HG02938 (cell line): ENCODE results near the gene AKR1C3.
"Not testable (repeated sequence)": the region's sequence is repeated elsewhere in the genome, so short reads cannot be mapped to it uniquely, and the experiment has no call there.

Experiments
- ATAC-seq: cut with Tn5 transposase; IDR thresholded peaks from one replicate; pipeline ENCODE4 v1.9.1; 2021; ENCODE audit warnings: mild to moderate bottlenecking, moderate library complexity; ENCODE audit not compliant: unreplicated experiment

The AKR1C3 gene

DNA sequence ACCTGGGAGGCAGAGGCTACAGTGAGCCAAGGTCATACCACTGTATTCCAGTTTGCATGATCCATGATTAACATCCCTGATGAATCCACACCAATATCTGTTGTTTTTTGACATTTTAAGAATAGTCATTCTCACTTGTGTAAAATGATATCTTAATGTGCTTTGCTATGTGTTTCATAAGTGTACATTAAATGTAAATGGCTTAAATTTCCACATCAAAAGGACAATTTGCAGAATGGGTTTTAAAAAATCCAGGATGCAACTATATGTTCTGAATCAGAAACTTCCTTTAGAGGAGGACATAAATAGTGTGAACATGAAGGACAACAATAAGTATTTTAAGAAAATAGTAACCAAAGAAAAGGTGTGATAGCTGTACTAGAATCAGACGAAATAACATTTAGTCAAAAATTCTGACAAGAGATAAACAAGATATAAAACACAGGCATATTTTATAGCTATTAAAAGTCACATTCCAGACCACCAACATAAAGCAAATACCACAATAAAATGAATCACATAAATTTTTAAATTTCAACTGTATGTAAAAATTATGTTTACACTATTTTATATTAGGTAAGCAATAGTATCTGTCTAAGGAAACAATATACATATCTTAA is 42.4 kb downstream of the AKR1C3 start:
- ATAC-seq = no peak

DNA sequence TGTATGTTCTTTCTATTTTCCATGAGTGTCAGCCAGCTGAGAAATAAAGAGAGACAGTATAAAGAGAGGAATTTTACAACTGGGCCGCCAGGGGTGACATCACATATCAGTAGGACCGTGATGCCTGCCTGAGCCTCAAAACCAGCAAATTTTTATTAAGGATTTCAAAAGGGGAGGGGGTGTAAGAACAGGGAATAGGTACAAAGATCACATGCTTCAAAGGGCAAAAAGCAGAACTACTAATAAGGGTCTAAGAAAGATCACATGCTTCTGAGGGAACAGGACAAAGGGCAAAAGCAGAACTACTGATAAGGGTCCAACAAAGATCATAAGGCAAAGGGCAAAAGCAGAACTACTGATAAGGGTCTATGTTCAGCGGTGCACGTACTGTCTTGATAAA is 43.5 kb downstream of the AKR1C3 start:
- not testable (repeated sequence) for ATAC-seq

DNA sequence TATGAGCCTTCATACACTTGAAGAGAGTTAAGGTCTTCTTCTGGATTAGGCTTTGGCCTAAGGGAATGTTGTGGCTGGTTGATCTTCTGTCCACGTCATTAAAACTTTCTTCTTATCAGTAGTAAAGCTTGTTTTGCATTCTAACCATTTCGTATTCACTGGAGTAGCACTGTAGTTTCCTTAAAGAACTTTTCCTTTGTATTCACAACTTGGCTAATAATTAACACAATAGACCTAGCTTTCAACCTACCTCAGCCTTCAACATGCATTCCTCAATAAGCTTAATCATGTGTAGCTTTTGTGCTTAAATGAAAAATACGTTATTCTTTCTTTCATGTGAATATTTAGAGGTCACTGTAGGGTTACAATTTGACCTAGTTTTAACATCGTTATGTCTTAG is 48.0 kb downstream of the AKR1C3 start:
- ATAC-seq = no peak

DNA sequence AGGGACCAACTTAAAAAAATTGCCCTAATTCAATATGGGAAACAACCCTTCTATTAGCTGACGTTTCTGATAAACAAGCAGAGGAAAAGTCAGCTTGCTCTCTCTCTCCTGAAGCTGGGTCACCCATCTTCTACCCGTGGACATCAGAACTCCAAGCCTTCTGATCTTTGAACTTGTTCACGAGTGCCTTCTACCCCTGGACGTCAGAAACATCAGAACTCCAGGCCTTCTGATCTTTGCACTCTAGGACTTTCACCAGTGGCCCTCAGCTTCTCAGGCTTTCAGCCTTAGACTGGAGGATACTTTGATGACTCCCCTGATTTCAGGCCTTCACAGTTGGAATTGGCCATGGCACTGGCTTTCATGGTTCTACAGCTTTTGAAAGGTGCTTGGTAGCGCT is 48.9 kb downstream of the AKR1C3 start:
- no peak for ATAC-seq

DNA sequence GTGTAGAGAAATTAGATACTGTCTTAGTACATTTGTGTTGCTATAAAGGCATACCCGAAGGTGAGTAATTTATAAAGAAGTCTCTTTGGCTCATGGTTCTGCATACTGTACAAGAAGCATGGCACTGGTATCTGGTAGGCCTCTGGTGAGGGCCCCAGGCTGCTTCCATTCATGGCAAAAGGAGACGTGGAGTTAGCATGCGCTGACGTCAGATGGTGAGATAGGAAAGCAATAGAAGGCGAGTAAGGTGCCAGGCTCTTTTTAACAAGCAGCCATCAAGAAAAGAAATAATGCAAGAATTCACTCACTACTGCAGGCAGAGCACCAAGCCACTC is 52.7 kb downstream of the AKR1C3 start:
- ATAC-seq = no peak

DNA sequence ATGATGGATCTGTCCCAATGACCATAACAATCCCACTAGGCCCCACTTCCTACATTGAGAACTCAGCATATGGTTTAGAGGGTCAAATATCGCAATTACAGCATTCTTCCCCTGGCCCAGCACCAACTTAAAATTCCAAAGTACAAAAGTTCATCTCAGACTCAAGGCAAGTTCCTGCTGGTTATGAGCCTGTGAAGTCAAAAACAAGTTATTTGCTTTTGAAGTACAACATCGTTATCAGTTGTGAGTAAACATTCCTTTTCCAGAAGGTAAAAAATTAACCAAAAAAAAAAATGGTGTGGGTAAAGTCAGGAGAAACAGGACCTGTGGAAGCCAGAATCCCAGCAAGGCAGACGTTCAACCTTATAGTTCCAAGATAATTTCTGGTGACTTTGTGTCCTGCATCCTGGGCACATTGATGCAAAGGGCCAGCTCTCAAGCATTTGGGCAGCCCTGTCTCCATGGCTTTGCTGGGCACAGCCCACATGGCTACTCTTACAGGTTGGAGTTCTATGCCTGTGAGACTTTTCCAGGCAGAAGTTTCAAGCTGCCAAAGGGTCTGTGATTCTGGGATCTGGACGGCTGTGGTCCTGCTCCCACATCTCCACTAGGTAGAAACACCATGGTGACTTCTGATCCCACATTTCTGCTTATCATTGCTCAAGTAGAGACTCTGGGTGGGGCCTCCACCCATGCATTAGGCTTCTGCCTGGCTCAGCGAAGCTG is 53.2 kb downstream of the AKR1C3 start:
- no peak for ATAC-seq

DNA sequence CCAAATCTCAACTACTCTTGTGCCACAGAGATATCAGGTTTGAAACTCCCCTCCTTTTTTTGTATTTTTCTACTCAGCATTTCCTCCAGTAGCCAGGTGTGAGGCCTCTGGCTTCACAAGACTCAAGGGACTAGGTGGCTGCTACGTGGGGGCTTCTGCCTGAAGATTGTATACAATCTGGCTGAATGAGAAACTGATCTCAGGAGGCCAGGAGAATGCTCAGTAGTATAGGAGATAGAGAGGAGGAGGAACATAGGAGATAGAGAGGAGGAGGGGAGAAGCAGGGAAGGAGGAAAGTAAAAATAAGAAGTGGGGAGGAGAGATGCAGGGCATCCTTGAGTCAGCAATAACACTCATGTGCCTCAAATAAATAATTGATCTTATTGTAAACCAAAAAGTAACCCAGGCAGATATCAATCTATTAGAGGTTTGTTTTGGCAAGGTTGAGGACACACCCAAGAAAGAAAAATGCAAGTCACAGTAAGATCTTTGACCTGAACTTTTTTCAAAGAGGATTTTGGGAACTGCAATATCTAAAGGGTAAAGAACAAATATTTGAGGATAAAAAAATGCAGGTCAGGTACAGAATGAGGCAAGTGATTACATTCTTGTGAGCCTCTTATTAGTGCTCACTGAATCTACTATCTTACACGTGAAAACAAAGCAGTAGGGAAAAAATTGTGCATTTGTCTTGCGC is 53.9 kb downstream of the AKR1C3 start:
- ATAC-seq = no peak

DNA sequence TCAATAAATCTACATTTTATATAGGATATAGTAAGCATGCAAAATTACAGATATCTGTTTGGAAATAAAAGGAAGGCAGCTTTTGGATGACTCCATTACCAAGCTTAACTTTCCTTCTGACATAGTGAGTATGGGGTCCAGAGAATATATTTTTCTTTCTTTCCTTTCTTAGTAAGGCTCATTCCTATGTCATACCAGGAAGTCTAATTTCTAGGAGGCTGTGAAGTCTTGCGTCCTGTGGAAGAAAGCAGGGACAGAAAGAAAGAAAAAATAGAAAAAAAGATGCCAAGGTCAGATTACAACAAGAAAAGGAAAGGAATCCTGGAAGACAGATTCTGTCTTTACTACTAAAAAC is 54.4 kb downstream of the AKR1C3 start:
- no peak for ATAC-seq

DNA sequence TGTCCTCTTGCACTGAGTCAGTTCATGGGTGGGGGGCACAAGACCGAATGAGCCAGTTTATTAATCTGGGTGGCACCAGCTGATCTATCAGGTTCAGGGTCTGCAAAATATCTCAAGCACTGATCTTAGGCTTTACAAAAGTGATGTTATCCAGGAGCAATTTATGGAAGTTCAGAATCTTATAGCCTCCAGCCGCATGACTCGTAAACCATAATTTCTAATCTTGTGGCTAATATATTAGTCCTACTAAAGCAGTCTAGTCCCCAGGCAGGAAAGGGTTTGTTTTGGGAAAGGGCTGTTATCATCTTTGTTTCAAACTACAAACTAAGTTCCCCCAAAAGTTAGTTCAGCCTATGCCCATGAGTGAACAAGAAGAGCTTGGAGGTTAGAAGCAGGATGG is 56.9 kb downstream of the AKR1C3 start:
- no peak for ATAC-seq

DNA sequence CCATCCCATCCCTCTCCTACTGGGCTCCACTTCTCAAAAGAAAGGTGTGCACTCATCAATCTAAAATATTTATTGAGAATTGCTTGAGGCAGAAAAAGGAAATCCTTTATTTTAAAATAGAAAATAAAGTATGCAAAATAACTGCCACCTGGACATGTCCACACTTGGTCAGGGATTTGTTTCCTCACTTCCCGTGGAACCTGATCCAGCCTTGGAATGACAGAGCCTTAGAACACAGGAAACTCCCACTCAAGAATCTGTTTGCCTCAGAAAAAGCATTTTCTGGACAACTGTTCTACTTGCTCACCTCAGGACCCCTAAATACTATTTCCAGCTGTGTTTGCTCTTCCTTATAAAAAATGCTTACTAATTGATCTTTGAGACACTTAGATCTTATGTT is 61.7 kb downstream of the AKR1C3 start:
- no peak for ATAC-seq
